Neural cell (in vitro differentiated cells): Measurements from ENCODE around the gene SFT2D2.

Experiments
- EP300 ChIP-seq: fragments of 450-650 bp; conservative IDR thresholded peaks from 2 replicates; pipeline ENCODE4 v1.6.1; 2014; ENCODE audit warnings: antibody characterized with exemption, mild to moderate bottlenecking, moderate library complexity; ENCODE audit not compliant: poor library complexity, severe bottlenecking
- EZH2 ChIP-seq: fragments of 200-600, 300-800 bp; shearing (Covaris generic), sonication (generic); IDR thresholded peaks from 2 replicates; pipeline ENCODE4 v1.6.1; 2014; ENCODE audit warnings: antibody characterized with exemption, low read length, borderline replicate concordance, mild to moderate bottlenecking; ENCODE audit not compliant: insufficient read depth, poor library complexity, severe bottlenecking
- POLR2AphosphoS5 ChIP-seq: IDR thresholded peaks from 2 replicates; pipeline ENCODE4 v1.6.1; 2012
- RAD21 ChIP-seq: fragments of 450-650 bp; conservative IDR thresholded peaks from 2 replicates; pipeline ENCODE4 v1.6.1; 2014; ENCODE audit warnings: antibody characterized with exemption, mild to moderate bottlenecking, moderate library complexity
- SMC3 ChIP-seq: fragments of 450-650 bp; conservative IDR thresholded peaks from 2 replicates; pipeline ENCODE4 v1.6.1; 2014; ENCODE audit warnings: antibody characterized with exemption, mild to moderate bottlenecking, moderate library complexity; ENCODE audit not compliant: poor library complexity
- TAF1 ChIP-seq: IDR thresholded peaks from 2 replicates; pipeline ENCODE4 v1.6.1; 2012; ENCODE audit warnings: low read depth
- TF ChIP-seq, protein P1 (sequence below): fragments of 450-650 bp; IDR thresholded peaks from 2 replicates; pipeline ENCODE4 v1.5.1; 2014; ENCODE audit warnings: antibody characterized with exemption, mild to moderate bottlenecking, moderate library complexity; ENCODE audit not compliant: poor library complexity, severe bottlenecking
- TF ChIP-seq, protein P2 (sequence below): IDR thresholded peaks from 2 replicates; pipeline ENCODE4 v1.6.1; 2012; ENCODE audit warnings: borderline replicate concordance

DNA sequence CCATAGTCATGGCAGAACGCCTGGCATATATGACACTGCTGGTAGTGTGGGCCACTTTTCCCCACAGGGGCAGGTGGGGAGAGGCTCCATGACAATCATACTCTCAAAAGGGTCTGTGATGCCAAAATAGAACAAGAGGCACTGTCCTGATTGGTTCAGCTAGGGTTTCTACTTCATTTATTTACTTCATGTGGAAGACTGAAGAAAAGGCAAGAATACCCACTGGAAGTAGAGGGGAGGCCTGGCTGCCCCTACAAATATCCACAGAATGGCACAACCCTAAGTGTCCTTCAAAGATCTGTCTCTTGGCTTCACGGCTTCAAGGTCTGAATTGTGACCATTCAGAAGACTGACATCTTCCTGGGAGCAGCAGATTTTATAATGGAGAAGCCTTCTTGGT is 4.5 kb upstream of the SFT2D2 start:
- TF ChIP-seq, protein P1, sequence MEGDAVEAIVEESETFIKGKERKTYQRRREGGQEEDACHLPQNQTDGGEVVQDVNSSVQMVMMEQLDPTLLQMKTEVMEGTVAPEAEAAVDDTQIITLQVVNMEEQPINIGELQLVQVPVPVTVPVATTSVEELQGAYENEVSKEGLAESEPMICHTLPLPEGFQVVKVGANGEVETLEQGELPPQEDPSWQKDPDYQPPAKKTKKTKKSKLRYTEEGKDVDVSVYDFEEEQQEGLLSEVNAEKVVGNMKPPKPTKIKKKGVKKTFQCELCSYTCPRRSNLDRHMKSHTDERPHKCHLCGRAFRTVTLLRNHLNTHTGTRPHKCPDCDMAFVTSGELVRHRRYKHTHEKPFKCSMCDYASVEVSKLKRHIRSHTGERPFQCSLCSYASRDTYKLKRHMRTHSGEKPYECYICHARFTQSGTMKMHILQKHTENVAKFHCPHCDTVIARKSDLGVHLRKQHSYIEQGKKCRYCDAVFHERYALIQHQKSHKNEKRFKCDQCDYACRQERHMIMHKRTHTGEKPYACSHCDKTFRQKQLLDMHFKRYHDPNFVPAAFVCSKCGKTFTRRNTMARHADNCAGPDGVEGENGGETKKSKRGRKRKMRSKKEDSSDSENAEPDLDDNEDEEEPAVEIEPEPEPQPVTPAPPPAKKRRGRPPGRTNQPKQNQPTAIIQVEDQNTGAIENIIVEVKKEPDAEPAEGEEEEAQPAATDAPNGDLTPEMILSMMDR, result no peak
- TF ChIP-seq EP300 (no peak), TAF1 (no peak), EZH2 (no peak), POLR2AphosphoS5 (no peak), SMC3 (no peak), RAD21 (no peak)
- TF ChIP-seq, protein P2, sequence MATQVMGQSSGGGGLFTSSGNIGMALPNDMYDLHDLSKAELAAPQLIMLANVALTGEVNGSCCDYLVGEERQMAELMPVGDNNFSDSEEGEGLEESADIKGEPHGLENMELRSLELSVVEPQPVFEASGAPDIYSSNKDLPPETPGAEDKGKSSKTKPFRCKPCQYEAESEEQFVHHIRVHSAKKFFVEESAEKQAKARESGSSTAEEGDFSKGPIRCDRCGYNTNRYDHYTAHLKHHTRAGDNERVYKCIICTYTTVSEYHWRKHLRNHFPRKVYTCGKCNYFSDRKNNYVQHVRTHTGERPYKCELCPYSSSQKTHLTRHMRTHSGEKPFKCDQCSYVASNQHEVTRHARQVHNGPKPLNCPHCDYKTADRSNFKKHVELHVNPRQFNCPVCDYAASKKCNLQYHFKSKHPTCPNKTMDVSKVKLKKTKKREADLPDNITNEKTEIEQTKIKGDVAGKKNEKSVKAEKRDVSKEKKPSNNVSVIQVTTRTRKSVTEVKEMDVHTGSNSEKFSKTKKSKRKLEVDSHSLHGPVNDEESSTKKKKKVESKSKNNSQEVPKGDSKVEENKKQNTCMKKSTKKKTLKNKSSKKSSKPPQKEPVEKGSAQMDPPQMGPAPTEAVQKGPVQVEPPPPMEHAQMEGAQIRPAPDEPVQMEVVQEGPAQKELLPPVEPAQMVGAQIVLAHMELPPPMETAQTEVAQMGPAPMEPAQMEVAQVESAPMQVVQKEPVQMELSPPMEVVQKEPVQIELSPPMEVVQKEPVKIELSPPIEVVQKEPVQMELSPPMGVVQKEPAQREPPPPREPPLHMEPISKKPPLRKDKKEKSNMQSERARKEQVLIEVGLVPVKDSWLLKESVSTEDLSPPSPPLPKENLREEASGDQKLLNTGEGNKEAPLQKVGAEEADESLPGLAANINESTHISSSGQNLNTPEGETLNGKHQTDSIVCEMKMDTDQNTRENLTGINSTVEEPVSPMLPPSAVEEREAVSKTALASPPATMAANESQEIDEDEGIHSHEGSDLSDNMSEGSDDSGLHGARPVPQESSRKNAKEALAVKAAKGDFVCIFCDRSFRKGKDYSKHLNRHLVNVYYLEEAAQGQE, result no peak
